ENCODE results near the gene CRELD1. TPM values are rescaled to one million over a fixed set of nuclear protein-coding genes. Genes with fewer than 3 reads are reported as not detected.
A peak's percentile ranks its signal among the peaks of the same experiment; 100 is the strongest.

The CRELD1 gene
- total RNA-seq, 1 experiment from 2014 or later, result 13.4 TPM

DNA sequence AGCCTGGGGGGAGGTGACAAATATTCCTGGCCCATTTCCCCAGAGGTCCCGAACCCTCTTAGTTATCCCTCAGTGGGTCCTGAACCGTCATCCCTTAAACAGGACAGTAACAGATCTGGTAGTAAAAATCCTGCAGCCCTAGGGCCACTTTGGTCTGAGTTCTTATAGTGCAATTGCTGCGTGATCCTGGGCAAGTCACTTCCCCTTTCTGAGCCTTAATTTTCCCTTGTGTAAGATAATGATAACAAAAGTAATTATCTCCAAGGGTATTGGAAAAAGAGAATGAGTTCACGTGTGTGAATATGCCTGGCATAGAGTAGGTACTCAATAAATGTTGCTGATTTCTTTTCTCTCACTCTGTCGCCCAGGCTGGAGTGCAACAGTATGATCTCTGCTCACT, 46.2 kb upstream of the CRELD1 start:
- TF ChIP-seq CTCF (IDR thresholded peaks at IDR 0.05; ENCODE audit: unreplicated experiment), result no peak
- ChIA-PET CTCF (interaction anchor here (0.7 to 1.1 kb wide), 2 partner anchors 10 to 59 kb away, joined by 3 to 4 read pairs; no protein-coding TSS in a partner anchor), POLR2A (interaction anchor here (1.5 kb wide), 1 partner anchor 25 kb away, joined by 6 read pairs; no protein-coding TSS in a partner anchor)
- peaks cover 36% of the 10 kb centered on the region for H3K4me1 Mint-ChIP-seq (ENCODE audit: insufficient read depth, unreplicated experiment)
- H3K4me3 Mint-ChIP-seq (ENCODE audit: unreplicated experiment), result no peak overlapping the region
- H3K9me3 Mint-ChIP-seq (ENCODE audit: unreplicated experiment), result no peaks in the 10 kb centered on the region
- peaks cover 27% of the 10 kb centered on the region for H3K36me3 Mint-ChIP-seq (ENCODE audit: insufficient read depth, unreplicated experiment)
- no peak for DNase-seq (ENCODE audit: unreplicated experiment)
- no peak overlapping the region for H3K27ac Mint-ChIP-seq (ENCODE audit: low read depth, unreplicated experiment)
- no peaks in the 10 kb centered on the region for H3K27me3 Mint-ChIP-seq (ENCODE audit: insufficient read depth, unreplicated experiment)
- intact Hi-C loops (cut with micrococcal nuclease), result no loop called here
- BruUV-seq (replicated peaks), result no TSS peak

- H3K4me3 Mint-ChIP-seq (ENCODE audit: unreplicated experiment), result no peak overlapping the region
- ChIA-PET POLR2A (interaction anchor here (1.0 to 2.9 kb wide), 4 partner anchors 9 to 38 kb away, joined by 3 to 11 read pairs (median 4); partner anchors contain the start of gene IL17RE), CTCF (interaction anchor here (0.7 to 1.1 kb wide), 2 partner anchors 24 to 58 kb away, joined by 3 to 4 read pairs; no protein-coding TSS in a partner anchor)
- peaks cover 43% of the 10 kb centered on the region for H3K4me1 Mint-ChIP-seq (ENCODE audit: insufficient read depth, unreplicated experiment)
- BruUV-seq (replicated peaks), result no TSS peak
- H3K27ac Mint-ChIP-seq (ENCODE audit: low read depth, unreplicated experiment), result no peak overlapping the region
- no peaks in the 10 kb centered on the region for H3K9me3 Mint-ChIP-seq (ENCODE audit: unreplicated experiment)
- no peak for TF ChIP-seq CTCF (IDR thresholded peaks at IDR 0.05; ENCODE audit: unreplicated experiment)
- DNase-seq (ENCODE audit: unreplicated experiment), result no peak
- H3K36me3 Mint-ChIP-seq (ENCODE audit: insufficient read depth, unreplicated experiment), result peaks cover 38% of the 10 kb centered on the region
- intact Hi-C loops (cut with micrococcal nuclease), result no loop called here
- no peaks in the 10 kb centered on the region for H3K27me3 Mint-ChIP-seq (ENCODE audit: insufficient read depth, unreplicated experiment)
These were observed 45.1 kb upstream of the CRELD1 start for GRCh38 chr3:9888540-9888939.

DNA sequence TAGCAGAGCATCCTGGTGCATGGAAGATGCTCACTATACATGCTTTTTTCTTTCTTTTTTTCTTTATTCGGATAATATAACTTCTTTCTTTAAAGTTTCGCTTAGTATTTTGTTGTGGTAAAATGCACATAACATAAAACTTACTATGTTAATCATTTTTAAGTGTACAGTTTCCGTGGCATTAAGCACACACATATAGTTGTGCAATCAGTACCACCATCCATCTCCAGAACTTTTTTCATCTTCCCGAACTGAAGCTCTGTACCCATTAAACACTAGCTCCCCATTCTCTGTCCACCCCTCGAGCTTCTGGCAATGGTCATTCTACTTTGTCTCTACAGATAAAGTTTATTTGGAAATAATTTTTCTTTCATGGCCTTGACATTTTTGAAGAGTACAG, 44.2 kb upstream of the CRELD1 start:
- intact Hi-C loops (cut with micrococcal nuclease), result no loop called here
- H3K9me3 Mint-ChIP-seq (ENCODE audit: unreplicated experiment), result no peaks in the 10 kb centered on the region
- no peak for DNase-seq (ENCODE audit: unreplicated experiment)
- peak overlapping the region; percentile 98 for H3K27ac Mint-ChIP-seq (ENCODE audit: low read depth, unreplicated experiment)
- TF ChIP-seq CTCF (IDR thresholded peaks at IDR 0.05; ENCODE audit: unreplicated experiment), result no peak
- H3K27me3 Mint-ChIP-seq (ENCODE audit: insufficient read depth, unreplicated experiment), result no peaks in the 10 kb centered on the region
- peaks cover 47% of the 10 kb centered on the region for H3K36me3 Mint-ChIP-seq (ENCODE audit: insufficient read depth, unreplicated experiment)
- peaks cover 43% of the 10 kb centered on the region for H3K4me1 Mint-ChIP-seq (ENCODE audit: insufficient read depth, unreplicated experiment)
- BruUV-seq (replicated peaks), result no TSS peak
- ChIA-PET POLR2A (interaction anchor here (0.9 to 3.2 kb wide), 9 partner anchors 8 to 57 kb away, joined by 3 to 47 read pairs (median 7); partner anchors contain the start of gene IL17RE), CTCF (interaction anchor here (0.6 to 0.7 kb wide), 2 partner anchors 24 to 25 kb away, joined by 3 read pairs; no protein-coding TSS in a partner anchor)
- H3K4me3 Mint-ChIP-seq (ENCODE audit: unreplicated experiment), result no peak overlapping the region

DNA sequence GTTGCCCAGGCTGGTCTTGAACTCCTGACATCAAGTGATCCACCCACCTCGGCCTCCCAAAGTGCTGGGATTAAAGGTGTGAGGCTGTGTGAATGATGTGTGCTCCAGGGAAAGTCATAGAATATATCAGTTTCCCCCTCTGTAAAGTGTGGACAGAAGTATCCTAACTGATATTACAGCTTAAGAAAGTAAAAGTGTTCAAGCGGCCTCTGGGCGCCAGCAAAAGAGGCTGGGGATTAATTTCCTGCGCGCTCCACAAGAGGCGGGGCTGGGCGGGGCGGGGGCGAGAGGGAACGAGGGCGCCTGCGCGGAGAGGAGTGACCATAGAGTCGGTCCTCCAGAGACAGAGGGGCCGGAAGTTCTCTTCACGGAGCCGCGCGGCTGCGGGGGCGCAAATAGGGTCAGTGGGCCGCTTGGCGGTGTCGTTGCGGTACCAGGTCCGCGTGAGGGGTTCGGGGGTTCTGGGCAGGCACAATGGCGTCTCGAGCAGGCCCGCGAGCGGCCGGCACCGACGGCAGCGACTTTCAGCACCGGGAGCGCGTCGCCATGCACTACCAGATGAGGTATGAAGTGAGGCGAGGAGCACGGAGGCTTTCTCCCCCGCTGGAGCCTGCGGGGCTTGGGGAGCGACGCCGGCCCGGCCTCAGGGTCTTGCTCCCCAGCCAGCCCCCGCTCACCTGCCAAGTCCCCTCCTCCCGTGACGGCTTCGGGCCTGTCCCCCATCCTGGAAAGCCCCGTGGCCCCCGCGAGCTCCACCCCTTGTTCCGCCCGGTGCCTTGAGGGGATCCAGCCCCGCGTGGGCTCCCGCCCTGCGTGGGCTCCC, 43.2 kb upstream of the CRELD1 start, which contains the start of gene JAGN1:
Gene JAGN1, plus strand, starts transcription at position 362 of the 823 bp plus-strand sequence. Its CDS starts 113 bp downstream, at position 475.
- Mint-ChIP-seq H3K9me3 (ENCODE audit: unreplicated experiment) (peaks cover 6% of the 10 kb centered on the region), H3K27ac (ENCODE audit: low read depth, unreplicated experiment) (peak within 1 kb of the TSS; percentile 98), H3K36me3 (ENCODE audit: insufficient read depth, unreplicated experiment) (peaks cover 57% of the 10 kb centered on the region), H3K4me3 (ENCODE audit: unreplicated experiment) (peak within 1 kb of the TSS; percentile 91), H3K4me1 (ENCODE audit: insufficient read depth, unreplicated experiment) (peaks cover 45% of the 10 kb centered on the region), H3K27me3 (ENCODE audit: insufficient read depth, unreplicated experiment) (no peaks in the 10 kb centered on the region)
- peak; percentile 90 for DNase-seq (ENCODE audit: unreplicated experiment)
- no peak for TF ChIP-seq CTCF (IDR thresholded peaks at IDR 0.05; ENCODE audit: unreplicated experiment)
- BruUV-seq (replicated peaks), result no TSS peak
- POLR2A ChIA-PET, result interaction anchor here (0.6 to 4.4 kb wide), 22 partner anchors 7 to 1247 kb away, joined by 3 to 47 read pairs (median 6); partner anchors contain the start of genes CRELD1, IL17RC, IL17RE and RPUSD3
- intact Hi-C loops (cut with micrococcal nuclease), result no loop called here
- CTCF ChIA-PET, result interaction anchor here (0.9 to 1.7 kb wide), 7 partner anchors 22 to 158 kb away, joined by 3 to 8 read pairs (median 3); no protein-coding TSS in a partner anchor

Data from MCF 10A (cell line).